ENCODE measurements around the gene HSPH1. TPM values are rescaled to one million over a fixed set of nuclear protein-coding genes. Genes with fewer than 3 reads are reported as not detected.

HSPH1 gene
- total and polyA plus RNA-seq, 11 donors, result 24.6 to 88.1 (median 44.5) TPM

DNA sequence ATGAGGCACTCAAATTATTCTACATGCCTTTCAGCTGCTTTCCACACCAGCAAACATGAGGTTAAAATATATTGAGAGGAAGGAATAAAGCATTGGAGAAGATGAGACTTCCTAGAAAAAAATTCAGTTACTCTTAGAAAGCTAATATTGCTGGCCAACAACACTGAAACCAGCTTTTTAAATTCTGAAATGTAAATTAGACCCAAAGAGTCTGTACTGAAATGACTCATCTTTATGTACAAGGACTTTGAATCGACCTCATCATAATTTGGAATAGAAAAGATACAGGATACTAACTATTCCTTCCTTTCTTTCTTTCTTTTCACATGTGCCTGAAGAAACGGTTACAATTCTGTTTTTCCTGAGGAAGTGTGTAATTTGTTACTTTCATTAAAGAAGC is 6.5 kb upstream of the HSPH1 start:
- WGBS, 4 donors, result 43 to 50% (median 46%) methylated on average over 2 of the region's 2 CpGs
- Histone ChIP-seq H3K36me3 (no peaks in the 10 kb centered on the region), H3K4me1 (peaks cover 0 to 4% (median under 1%) of the 10 kb centered on the region in 12 donors), H3K9me3 (no peaks in the 10 kb centered on the region), H3K27me3 (no peaks in the 10 kb centered on the region), H3K27ac (no peak overlapping the region), H3K4me3 (no peak overlapping the region)
- intact Hi-C loops (cut with DNase I), result no loop called here
- no peak for DNase-seq
- no peak for TF ChIP-seq POLR2A (IDR thresholded peaks at IDR 0.05)
- no peak for TF ChIP-seq CTCF (IDR thresholded peaks at IDR 0.05)
- ATAC-seq, result no peak

DNA sequence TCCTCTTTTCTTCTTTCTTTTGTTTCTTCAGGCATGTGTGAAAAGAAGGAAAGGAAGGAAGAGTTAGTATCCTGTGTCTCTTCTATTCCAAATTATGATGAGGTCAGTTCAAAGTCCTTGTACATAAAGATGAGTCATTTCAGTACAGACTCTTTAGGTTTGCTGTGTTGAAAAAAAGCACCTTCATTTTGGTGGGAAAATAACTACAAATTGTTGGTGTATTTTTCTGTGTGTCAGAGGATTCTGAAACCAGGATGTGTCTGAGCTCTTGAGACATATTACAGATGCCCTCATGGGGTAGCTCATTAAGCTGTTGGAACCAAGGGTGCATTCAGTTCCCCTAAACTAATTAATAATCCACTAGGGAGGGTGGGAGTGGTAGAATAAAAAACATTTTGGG is 5.8 kb upstream of the HSPH1 start:
- ATAC-seq (no peak), DNase-seq (no peak)
- Histone ChIP-seq H3K4me3 (no peak overlapping the region), H3K9me3 (no peaks in the 10 kb centered on the region), H3K27me3 (no peaks in the 10 kb centered on the region), H3K27ac (no peak overlapping the region), H3K4me1 (peaks cover 0 to 9% (median 5%) of the 10 kb centered on the region in 12 donors), H3K36me3 (no peaks in the 10 kb centered on the region)
- intact Hi-C loops (cut with DNase I), result no loop called here
- TF ChIP-seq CTCF (IDR thresholded peaks at IDR 0.05) (no peak), POLR2A (IDR thresholded peaks at IDR 0.05) (no peak)

DNA sequence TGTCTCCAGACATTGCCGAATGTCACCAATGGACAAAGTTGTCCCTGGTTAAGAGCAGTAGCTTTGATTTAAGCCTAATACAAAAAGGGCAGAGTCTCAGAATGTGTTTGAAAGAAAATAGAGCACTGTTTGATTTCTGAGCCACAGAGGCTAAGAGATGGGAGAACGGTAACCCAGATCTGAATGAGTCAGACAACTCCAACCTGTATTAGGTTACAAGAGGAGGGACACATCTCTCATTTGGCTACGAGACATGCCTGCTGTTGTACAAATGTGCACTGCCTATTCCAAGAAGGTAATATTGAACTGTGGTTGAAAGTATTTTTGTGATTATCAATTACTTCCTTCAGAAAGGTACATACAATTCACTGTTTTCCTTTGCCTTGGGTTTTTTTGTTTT is 4.9 kb upstream of the HSPH1 start:
- ATAC-seq (no peak), DNase-seq (no peak)
- Histone ChIP-seq H3K4me3 (no peak overlapping the region), H3K9me3 (no peaks in the 10 kb centered on the region), H3K27ac (no peak overlapping the region), H3K27me3 (no peaks in the 10 kb centered on the region), H3K4me1 (peaks cover 0 to 9% (median 5%) of the 10 kb centered on the region in 12 donors), H3K36me3 (no peaks in the 10 kb centered on the region)
- intact Hi-C loops (cut with DNase I), result no loop called here
- WGBS, 4 donors, result 90 to 94% (median 93%) methylated on average over 3 of the region's 3 CpGs
- TF ChIP-seq POLR2A (IDR thresholded peaks at IDR 0.05) (no peak), CTCF (IDR thresholded peaks at IDR 0.05) (no peak)

- Histone ChIP-seq H3K4me3 (peak overlapping the region; percentile 62 to 93 (median 87)), H3K27ac (peak overlapping the region in 11 of 12 donors; percentile 77 to 97 (median 92)), H3K9me3 (no peaks in the 10 kb centered on the region), H3K36me3 (peaks cover 0 to 11% (median 10%) of the 10 kb centered on the region in 9 donors), H3K27me3 (no peaks in the 10 kb centered on the region), H3K4me1 (peaks cover 0 to 30% (median 18%) of the 10 kb centered on the region in 12 donors)
- peak; percentile 95 to 98 (median 97) for DNase-seq
- WGBS, 4 donors, result 0% methylated on average over 23 to 34 of the region's 34 CpGs
- intact Hi-C loops (cut with DNase I), result loop anchor here in 4 of 10 donors (2.0 to 5.0 kb wide), 3 partner anchors 36 to 40 kb away; partner anchors contain the start of gene B3GLCT (in 2 of the 4)
- peak; percentile 97 to 98 (median 98) for ATAC-seq
- TF ChIP-seq POLR2A (IDR thresholded peaks at IDR 0.05) (peak in 1 of 2 donors; percentile 51), CTCF (IDR thresholded peaks at IDR 0.05) (peak in 1 of 12 donors; percentile 5)
These were observed 676 bp upstream of the HSPH1 start for GRCh38 chr13:31162151-31163008.

Data from heart left ventricle (tissue), 16 donors.